PFSK-1 (cell line): ENCODE measurements around the gene TMEM163.

ENCODE experiments used
- FOXP2 ChIP-seq: optimal IDR thresholded peaks from 2 replicates; pipeline ENCODE3; 2011; ENCODE audit warnings: borderline replicate concordance, control low read depth, inconsistent platforms; ENCODE audit not compliant: insufficient read depth; ENCODE audit errors: extremely low read length, extremely low read depth
- POLR2AphosphoS5 ChIP-seq: IDR thresholded peaks from 2 replicates; pipeline ENCODE4 v1.6.1; 2012; ENCODE audit warnings: low read depth, mild to moderate bottlenecking, control low read depth, low read length, moderate library complexity
- SIN3A ChIP-seq: IDR thresholded peaks from 2 replicates; pipeline ENCODE4 v1.6.1; 2012; ENCODE audit warnings: mild to moderate bottlenecking, low read length, moderate library complexity, borderline replicate concordance; ENCODE audit not compliant: insufficient read depth
- TAF1 ChIP-seq: IDR thresholded peaks from 2 replicates; pipeline ENCODE4 v1.6.1; 2012; ENCODE audit warnings: low read length, control low read depth, borderline replicate concordance; ENCODE audit not compliant: insufficient read depth
- TF ChIP-seq, protein P1 (sequence below), 2 experiments: IDR thresholded peaks; 2 replicates each; pipeline versions ENCODE4 v1.6.1 to v1.8.0; 2011 to 2012; ENCODE audit warnings: low read depth in 2 of 2, low read length in 2 of 2, control low read depth in 1 of 2, inconsistent platforms in 1 of 2, mild to moderate bottlenecking in 1 of 2, moderate library complexity in 1 of 2; ENCODE audit not compliant: insufficient read depth in 1 of 2

Gene TMEM163

DNA sequence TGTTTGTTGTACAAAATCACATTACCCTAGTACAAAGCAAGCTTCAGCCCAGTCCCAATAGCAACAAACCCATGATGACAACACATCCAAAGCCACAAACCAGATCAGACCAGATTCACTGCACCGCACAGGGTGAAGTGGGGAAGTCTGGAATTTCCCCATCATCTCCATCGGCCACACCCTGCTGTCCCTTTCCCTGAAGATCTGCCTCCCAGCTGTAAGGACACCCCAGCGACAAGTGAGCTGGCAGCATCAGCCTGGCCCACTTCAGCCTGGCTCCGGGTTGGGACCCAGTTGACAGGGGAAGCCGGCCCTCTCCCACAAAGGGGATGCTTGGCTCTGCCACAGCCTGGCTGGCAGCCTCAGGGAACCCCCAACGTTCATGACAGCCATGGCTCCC is 257.3 kb downstream of the TMEM163 start:
- TF ChIP-seq POLR2AphosphoS5 (no peak), TAF1 (no peak), FOXP2 (no peak), SIN3A (no peak)
- TF ChIP-seq, protein P1, sequence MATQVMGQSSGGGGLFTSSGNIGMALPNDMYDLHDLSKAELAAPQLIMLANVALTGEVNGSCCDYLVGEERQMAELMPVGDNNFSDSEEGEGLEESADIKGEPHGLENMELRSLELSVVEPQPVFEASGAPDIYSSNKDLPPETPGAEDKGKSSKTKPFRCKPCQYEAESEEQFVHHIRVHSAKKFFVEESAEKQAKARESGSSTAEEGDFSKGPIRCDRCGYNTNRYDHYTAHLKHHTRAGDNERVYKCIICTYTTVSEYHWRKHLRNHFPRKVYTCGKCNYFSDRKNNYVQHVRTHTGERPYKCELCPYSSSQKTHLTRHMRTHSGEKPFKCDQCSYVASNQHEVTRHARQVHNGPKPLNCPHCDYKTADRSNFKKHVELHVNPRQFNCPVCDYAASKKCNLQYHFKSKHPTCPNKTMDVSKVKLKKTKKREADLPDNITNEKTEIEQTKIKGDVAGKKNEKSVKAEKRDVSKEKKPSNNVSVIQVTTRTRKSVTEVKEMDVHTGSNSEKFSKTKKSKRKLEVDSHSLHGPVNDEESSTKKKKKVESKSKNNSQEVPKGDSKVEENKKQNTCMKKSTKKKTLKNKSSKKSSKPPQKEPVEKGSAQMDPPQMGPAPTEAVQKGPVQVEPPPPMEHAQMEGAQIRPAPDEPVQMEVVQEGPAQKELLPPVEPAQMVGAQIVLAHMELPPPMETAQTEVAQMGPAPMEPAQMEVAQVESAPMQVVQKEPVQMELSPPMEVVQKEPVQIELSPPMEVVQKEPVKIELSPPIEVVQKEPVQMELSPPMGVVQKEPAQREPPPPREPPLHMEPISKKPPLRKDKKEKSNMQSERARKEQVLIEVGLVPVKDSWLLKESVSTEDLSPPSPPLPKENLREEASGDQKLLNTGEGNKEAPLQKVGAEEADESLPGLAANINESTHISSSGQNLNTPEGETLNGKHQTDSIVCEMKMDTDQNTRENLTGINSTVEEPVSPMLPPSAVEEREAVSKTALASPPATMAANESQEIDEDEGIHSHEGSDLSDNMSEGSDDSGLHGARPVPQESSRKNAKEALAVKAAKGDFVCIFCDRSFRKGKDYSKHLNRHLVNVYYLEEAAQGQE (IDR thresholded peaks at IDR 0.05; ENCODE audit: insufficient read depth in 1 of 2, low read depth in 2 of 2, low read length in 2 of 2), result no peak

DNA sequence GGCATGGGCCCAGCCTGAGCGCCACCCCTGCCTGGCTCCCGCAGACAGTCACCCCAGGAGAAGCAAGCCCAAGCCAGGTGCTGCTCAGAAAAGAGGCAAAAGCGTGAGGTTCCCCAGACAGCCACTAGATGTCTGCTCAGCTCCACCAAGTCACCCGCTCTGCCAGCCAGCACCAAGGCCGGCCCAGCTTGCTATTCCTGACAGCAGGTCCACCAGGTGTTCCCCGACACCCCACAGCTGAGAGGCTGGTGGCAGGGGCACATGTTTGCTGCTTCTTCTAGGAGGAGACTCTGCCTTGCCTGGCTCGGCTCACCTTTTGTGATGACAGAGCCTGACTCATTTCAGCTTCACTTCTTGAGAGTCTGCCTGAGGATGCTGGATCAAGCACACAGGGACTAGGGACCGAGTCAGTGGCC is 258.2 kb downstream of the TMEM163 start:
- TF ChIP-seq SIN3A, result no peak

DNA sequence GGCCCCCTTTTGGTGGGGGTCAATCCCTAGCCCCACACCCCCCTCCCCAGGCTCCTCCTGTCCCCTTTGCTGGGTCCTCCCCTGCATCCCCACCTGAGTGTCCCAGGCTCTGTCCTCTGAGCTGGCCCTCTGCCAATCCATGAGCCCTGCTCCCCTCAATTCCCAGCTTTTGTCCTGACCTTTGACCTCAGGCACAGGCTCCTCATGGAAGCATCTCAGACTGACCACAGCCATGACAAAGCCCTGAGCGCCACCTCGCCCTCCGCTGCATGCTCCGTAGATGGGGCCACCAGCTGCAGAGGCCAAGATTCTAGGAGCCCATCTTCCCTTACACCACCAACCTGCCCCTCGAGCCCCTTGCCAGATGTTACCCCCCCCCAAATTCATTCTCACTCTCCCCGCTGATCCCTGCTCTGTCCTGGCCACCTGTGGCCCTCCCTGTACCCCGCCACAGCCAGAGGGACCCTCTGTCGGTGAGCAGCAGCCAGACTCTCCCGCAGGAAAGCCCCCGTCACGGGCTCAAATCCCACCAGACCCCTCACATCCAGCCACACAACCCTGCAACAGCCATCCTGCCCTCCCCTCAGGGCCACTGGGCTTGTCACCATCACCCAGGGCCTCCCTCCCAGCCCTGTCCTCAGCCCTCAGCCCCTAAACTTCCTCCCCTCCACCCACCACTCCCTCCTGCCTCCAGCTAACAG is 258.9 kb downstream of the TMEM163 start:
- TF ChIP-seq TAF1, result no peak
- TF ChIP-seq, protein P1 (IDR thresholded peaks at IDR 0.05; ENCODE audit: insufficient read depth in 1 of 2, low read depth in 2 of 2, low read length in 2 of 2), result no peak
- no peak for TF ChIP-seq SIN3A
- TF ChIP-seq POLR2AphosphoS5, result no peak
- no peak for TF ChIP-seq FOXP2

DNA sequence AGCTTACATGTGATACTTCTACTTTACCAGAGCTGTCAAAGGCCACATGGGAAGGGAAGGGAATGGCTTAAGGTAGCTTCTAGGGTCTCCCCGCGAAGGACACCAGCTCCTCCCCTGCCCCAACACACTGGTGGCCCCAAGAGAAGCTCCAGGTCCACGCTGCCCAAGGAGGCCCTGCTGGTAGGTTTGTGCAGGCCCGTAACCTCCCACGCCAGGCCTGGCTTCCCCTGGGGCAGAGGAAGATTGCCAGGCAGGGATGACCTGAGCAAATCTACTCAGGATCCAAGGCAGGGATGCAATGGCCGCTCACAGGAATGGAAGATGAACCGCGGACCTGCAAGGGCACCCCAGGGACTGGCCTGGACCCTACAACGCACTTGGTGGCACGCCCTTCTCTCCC is 259.9 kb downstream of the TMEM163 start:
- no peak for TF ChIP-seq TAF1
- TF ChIP-seq SIN3A, result no peak
- TF ChIP-seq FOXP2, result no peak
- TF ChIP-seq, protein P1 (IDR thresholded peaks at IDR 0.05; ENCODE audit: insufficient read depth in 1 of 2, low read depth in 2 of 2, low read length in 2 of 2), result no peak
- TF ChIP-seq POLR2AphosphoS5, result no peak

DNA sequence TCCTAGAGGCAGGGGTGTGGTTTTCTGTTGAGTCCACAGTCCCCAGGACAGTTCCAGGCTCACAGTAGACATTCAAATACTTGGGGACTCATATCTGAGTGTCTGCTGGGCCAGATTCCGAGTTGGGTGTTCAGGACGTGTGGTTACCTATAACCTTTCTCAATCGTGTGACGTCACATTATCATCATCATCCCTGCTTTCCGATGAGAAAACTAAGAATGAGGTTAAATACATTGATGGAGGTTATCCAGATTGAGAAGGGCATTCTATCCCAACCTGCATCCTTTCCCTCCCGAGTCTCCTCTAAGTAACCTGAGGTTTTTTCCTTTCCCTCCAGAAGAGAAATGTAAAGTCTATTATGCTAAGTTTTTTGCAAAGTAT is 260.3 kb downstream of the TMEM163 start:
- TF ChIP-seq SIN3A, result no peak
- TF ChIP-seq TAF1, result no peak
- TF ChIP-seq POLR2AphosphoS5, result no peak
- TF ChIP-seq FOXP2, result no peak
- TF ChIP-seq, protein P1 (IDR thresholded peaks at IDR 0.05; ENCODE audit: insufficient read depth in 1 of 2, low read depth in 2 of 2, low read length in 2 of 2), result no peak
